GM19043 (cell line): ENCODE data around the gene CCNL2.
A peak's percentile ranks its signal among the peaks of the same experiment; 100 is the strongest.
"Not testable (repeated sequence)": the region's sequence is repeated elsewhere in the genome, so short reads cannot be mapped to it uniquely, and the experiment has no call there.

Source experiments
- ATAC-seq: cut with Tn5 transposase; IDR thresholded peaks from one replicate; pipeline ENCODE4 v1.9.1; 2021; ENCODE audit warnings: low read depth; ENCODE audit not compliant: unreplicated experiment

Gene CCNL2

GRCh38 chr1:1399187-1399871, at the start of gene CCNL2:
Gene CCNL2 (minus strand): TSS chr1:1399335. CDS start chr1:1399306, 29 bp downstream.
- peak; percentile 93 for ATAC-seq

- ATAC-seq = not testable (repeated sequence)
Observed at GRCh38 chr1:1446631-1447030, 47.5 kb upstream of the CCNL2 start.

GRCh38 chr1:1442069-1442770, 43.1 kb upstream of the CCNL2 start:
- ATAC-seq = no peak

GRCh38 chr1:1441002-1441888, 42.1 kb upstream of the CCNL2 start:
- ATAC-seq = no peak

- no peak for ATAC-seq
Observed at GRCh38 chr1:1440262-1441001, 41.3 kb upstream of the CCNL2 start.

GRCh38 chr1:1439546-1440261, 40.6 kb upstream of the CCNL2 start:
- no peak for ATAC-seq

- ATAC-seq = no peak
Observed at GRCh38 chr1:1438531-1439381, 39.6 kb upstream of the CCNL2 start.

GRCh38 chr1:1437904-1438376, 38.8 kb upstream of the CCNL2 start:
- no peak for ATAC-seq

- ATAC-seq = no peak
Observed at GRCh38 chr1:1437033-1437903, 38.1 kb upstream of the CCNL2 start.

- no peak for ATAC-seq
Observed at GRCh38 chr1:1436630-1437032, 37.5 kb upstream of the CCNL2 start.

GRCh38 chr1:1435911-1436629, 36.9 kb upstream of the CCNL2 start:
- ATAC-seq = no peak

GRCh38 chr1:1435106-1435903, 36.2 kb upstream of the CCNL2 start, which contains the start of gene VWA1:
Gene VWA1 (plus strand): TSS chr1:1435690. CDS start chr1:1435749, 59 bp downstream.
- no peak for ATAC-seq

GRCh38 chr1:1434824-1435105, 35.6 kb upstream of the CCNL2 start:
- no peak for ATAC-seq

GRCh38 chr1:1434131-1434823, 35.1 kb upstream of the CCNL2 start:
- no peak for ATAC-seq

- no peak for ATAC-seq
Observed at GRCh38 chr1:1433804-1434130, 34.6 kb upstream of the CCNL2 start.
